Right lobe of liver (tissue), 4 donors: ENCODE results near the gene STK32B.

Experiments used
- POLR2A ChIP-seq: fragments of 450-650 bp; IDR thresholded peaks from one replicate; pipeline ENCODE4 v1.6.1; 2017; ENCODE audit warnings: antibody characterized with exemption, mild to moderate bottlenecking
- TF ChIP-seq, protein P1 (sequence below), 4 donors: fragments of 200-600 bp in 3 of 4; fragments of 450-650 bp in 1 of 4; IDR thresholded peaks; one replicate each; pipeline versions ENCODE4 v1.5.1 to v1.8.0; 2016 to 2022; ENCODE audit warnings: antibody characterized with exemption in 4 of 4, mild to moderate bottlenecking in 2 of 4
- donor health status: DM: no; HTN: no; CAD: no.
- donor health status: DM: no; HTN: no; CAD: no.
- donor health status: DM: no; HTN: yes; CAD: no.

DNA sequence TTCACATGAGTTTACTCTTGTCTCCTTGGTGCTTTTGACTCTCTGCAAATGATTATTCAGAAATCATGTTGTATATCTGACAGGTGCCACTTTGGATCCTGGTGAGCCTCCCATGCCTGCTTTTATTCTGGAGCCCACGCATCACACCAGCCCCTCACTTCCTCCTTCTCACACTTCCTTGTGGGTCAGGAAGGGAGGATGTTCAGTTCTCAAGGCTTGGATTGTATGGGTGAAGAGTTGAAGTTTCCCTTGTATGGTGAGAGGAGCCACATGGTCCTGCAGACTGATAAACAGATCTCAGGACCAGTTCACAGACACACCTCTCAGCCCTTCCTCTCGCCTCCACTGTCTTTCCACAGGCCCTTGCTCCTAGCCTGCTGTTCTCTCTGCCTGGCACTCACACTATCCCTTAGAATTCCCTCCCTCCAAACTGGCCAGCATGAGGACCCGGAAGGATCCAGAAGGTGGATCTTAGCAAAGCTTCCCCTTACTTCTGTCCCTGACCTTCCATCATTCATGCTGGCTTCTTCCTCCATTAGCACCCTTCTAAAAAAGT is 92.1 kb downstream of the STK32B start:
- TF ChIP-seq, protein P1, sequence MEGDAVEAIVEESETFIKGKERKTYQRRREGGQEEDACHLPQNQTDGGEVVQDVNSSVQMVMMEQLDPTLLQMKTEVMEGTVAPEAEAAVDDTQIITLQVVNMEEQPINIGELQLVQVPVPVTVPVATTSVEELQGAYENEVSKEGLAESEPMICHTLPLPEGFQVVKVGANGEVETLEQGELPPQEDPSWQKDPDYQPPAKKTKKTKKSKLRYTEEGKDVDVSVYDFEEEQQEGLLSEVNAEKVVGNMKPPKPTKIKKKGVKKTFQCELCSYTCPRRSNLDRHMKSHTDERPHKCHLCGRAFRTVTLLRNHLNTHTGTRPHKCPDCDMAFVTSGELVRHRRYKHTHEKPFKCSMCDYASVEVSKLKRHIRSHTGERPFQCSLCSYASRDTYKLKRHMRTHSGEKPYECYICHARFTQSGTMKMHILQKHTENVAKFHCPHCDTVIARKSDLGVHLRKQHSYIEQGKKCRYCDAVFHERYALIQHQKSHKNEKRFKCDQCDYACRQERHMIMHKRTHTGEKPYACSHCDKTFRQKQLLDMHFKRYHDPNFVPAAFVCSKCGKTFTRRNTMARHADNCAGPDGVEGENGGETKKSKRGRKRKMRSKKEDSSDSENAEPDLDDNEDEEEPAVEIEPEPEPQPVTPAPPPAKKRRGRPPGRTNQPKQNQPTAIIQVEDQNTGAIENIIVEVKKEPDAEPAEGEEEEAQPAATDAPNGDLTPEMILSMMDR (IDR thresholded peaks at IDR 0.05) = no peak
- no peak for TF ChIP-seq POLR2A
